Activated CD4-positive, CD25-positive, alpha-beta regulatory T cell treated with anti-CD3 and anti-CD28 coated beads, Interleukin-2, amount 50 U/mL, for 16 hours (primary cell): Measurements from ENCODE around the gene ORAI2.
A peak's percentile ranks its signal among the peaks of the same experiment; 100 is the strongest.
"Not testable (repeated sequence)": the region's sequence is repeated elsewhere in the genome, so short reads cannot be mapped to it uniquely, and the experiment has no call there.

ENCODE experiments used
- DNase-seq: peaks from one replicate; pipeline ENCODE4 v3.0.0-alpha.2; 2020; ENCODE audit warnings: low read depth, low spot score

Gene ORAI2

GRCh38 chr7:102433219-102434038 is at the start of gene ORAI2:
TSS of gene ORAI2 (plus strand) at chr7:102433575. CDS start at chr7:102438957, 5,382 bp downstream.
- peak; percentile 71 for DNase-seq

- DNase-seq, result no peak
Measured at GRCh38 chr7:102387064-102387463, 46.3 kb upstream of the ORAI2 start.

- no peak for DNase-seq
Measured at GRCh38 chr7:102389810-102390209, 43.6 kb upstream of the ORAI2 start.

GRCh38 chr7:102390697-102391484 is 42.5 kb upstream of the ORAI2 start:
- peak; percentile 30 for DNase-seq

- DNase-seq, result no peak
Measured at GRCh38 chr7:102392330-102392729, 41.0 kb upstream of the ORAI2 start.

- DNase-seq, result no peak
Measured at GRCh38 chr7:102393467-102393866, 39.9 kb upstream of the ORAI2 start.

- no peak for DNase-seq
Measured at GRCh38 chr7:102395592-102395872, 37.8 kb upstream of the ORAI2 start.

GRCh38 chr7:102395873-102396709 is 37.3 kb upstream of the ORAI2 start, which contains the start of gene PRKRIP1:
TSS of gene PRKRIP1 (plus strand) at chr7:102396363. CDS start at chr7:102396412, 49 bp downstream.
- peak; percentile 77 for DNase-seq

GRCh38 chr7:102396710-102397019 is 36.7 kb upstream of the ORAI2 start:
- DNase-seq, result no peak

- no peak for DNase-seq
Measured at GRCh38 chr7:102398543-102398942, 34.8 kb upstream of the ORAI2 start.

GRCh38 chr7:102400360-102400759 is 33.0 kb upstream of the ORAI2 start:
- DNase-seq, result no peak

GRCh38 chr7:102403563-102403962 is 29.8 kb upstream of the ORAI2 start:
- DNase-seq, result no peak

- peak; percentile 18 for DNase-seq
Measured at GRCh38 chr7:102404005-102404861, 29.1 kb upstream of the ORAI2 start.

GRCh38 chr7:102404862-102405188 is 28.6 kb upstream of the ORAI2 start:
- DNase-seq, result not testable (repeated sequence)

- DNase-seq, result no peak
Measured at GRCh38 chr7:102407910-102408309, 25.5 kb upstream of the ORAI2 start.

- DNase-seq, result not testable (repeated sequence)
Measured at GRCh38 chr7:102408530-102408929, 24.8 kb upstream of the ORAI2 start.

- no peak for DNase-seq
Measured at GRCh38 chr7:102409340-102409739, 24.0 kb upstream of the ORAI2 start.

- no peak for DNase-seq
Measured at GRCh38 chr7:102410123-102410522, 23.3 kb upstream of the ORAI2 start.

- DNase-seq, result no peak
Measured at GRCh38 chr7:102410918-102411317, 22.5 kb upstream of the ORAI2 start.

GRCh38 chr7:102412548-102412947 is 20.8 kb upstream of the ORAI2 start:
- DNase-seq, result no peak

GRCh38 chr7:102413091-102413490 is 20.3 kb upstream of the ORAI2 start:
- DNase-seq, result no peak
